Left forelimb (tissue), 1 donor: Measurements from ENCODE around the gene PROSER2.

Experiments
- DNase-seq: peaks from one replicate; pipeline ENCODE4 v3.0.0-alpha.2; 2018; ENCODE audit warnings: low spot score

PROSER2 gene, protein sequence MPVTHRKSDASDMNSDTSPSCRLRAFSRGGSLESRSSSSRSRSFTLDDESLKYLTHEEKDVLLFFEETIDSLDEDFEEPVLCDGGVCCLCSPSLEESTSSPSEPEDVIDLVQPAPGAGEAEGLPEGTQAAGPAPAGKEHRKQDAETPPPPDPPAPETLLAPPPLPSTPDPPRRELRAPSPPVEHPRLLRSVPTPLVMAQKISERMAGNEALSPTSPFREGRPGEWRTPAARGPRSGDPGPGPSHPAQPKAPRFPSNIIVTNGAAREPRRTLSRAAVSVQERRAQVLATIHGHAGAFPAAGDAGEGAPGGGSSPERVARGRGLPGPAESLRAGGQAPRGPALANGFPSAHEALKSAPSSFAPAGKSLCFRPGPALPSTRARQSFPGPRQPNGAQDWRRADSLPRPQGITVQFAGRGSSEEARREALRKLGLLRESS

DNA sequence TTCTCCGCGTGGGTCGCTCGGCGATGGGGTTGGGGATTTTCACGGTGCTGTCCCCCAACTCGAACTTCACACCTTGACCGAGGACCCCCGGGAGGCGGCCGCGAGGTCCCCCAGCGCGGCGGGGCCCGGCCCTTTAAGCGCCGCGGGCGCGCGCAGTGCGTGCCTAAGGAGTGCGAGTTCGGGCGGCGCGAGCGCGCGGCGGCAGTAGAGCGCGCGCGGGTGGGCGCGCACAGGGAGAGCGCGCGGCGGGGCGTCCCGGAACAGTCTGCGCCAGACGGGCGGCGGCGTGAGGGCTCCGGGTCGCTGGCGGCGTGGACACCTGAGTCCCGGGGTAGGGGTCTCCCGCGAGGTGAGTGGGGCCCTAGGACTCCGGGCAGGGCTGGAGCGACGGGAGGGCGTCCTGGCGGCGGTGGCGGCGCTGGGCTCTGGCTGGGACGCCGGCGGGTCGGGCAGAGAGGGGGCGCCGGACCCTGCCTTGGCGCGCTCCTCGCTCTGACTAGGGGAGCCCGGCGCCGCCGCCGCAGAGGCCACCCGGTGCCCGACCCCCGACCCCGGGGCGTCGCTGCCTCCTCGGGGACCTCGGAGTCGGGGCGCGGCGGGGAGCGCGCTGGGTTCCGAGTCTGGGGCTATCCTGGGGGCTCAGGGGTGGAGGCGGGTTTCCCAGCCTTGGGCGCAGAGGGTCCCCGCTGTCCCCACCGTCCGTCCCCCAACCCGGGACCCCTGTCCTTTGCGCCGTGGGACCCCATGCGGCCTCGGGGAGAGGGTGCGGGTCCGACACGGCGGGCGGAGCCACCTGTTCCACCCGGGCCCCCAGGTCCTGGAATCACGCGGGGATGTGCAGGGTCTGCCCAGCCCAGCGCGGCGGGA is at the start of gene PROSER2:
TSS of gene PROSER2 (plus strand) at position 235 of the 867 bp plus-strand sequence. CDS start 28,722 bp downstream, outside the sequence.
- DNase-seq, result peak; percentile 80

DNA sequence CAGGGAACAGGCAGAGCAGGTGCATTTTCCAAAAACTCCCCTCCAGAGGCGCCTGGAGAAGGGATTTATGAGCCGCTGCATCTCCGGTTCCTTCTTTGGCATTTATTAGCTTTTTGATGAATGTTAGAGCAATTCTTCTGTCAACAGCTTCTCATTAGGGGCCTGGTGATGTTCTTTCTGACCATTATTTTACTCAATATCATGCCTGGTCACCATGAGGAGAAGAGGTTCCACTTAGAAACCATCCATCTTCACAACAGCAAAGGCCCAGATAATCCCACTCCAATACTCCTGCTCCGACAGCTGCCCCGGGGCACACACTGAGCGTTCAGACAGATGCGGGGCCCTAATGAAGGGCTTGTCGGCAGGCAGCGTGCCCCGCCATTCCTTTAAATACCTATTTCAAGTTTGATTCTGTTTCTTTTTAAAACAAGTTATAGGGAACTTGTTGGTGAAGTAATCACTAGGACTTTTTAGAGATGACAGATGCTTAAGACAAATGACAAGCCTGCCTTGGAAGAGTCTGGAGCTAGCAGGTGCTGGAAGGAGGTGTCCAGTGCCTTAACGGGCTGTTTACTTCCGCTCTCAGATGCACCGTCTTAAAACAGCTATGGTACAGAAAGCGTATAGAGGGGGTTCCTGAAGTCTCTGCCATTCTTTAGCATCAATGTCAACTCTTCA is 49.3 kb upstream of the PROSER2 start:
- no peak for DNase-seq

DNA sequence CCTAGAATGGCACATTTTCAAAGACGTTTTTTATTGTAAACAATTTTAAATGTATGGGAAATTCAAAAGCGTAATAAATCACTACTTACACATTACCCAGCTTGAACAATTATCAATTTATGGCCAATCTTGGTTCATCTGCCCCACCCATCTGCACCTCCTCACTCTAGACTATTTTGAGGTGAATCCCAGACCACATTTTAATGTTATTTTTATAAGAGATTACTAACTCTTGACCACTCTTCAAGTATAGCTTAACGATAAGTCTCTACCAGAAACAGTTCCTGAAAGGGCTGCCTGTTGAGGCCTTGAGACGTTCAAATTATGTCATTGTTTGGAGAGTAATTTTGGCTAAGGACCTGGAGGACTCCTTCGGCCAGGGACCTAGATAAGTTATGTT is 47.7 kb upstream of the PROSER2 start:
- DNase-seq, result no peak

DNA sequence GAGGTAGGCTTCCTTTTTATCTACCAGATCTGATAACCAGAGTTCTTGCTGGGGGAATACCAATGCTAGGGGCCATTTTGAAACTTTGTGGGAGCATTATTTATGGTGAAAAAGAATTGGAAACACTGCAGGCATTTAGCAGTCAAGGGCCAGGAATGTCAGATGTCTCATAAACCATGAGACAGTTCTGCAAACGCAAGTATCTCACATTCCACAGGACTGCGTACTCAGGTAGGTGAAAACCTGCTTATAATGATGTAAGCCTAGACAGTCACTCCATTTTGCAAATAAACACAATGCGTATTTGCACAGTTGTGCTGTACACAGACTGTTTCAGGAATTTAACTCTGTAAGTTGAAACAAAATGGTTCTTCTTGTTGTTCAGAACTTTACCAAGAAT is 47.1 kb upstream of the PROSER2 start:
- DNase-seq, result no peak

DNA sequence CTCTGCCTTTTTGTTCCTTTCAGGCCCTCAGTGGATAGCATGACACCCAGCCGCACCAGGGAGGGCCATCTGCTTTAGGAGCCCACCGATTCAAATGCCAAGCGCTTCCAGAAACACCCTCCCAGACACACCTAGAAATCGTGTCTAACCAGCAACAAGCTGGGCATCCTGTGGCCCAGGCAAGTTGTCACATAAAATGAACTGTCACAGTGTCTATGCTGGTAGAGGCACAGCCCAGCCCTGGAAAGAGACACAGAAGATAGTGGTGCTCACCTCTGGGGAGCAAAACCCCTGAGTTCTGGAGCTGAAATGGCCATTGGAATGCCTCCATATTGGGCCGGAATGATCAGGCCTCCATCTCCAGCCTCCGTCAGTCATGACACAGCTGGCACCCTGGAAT is 42.0 kb upstream of the PROSER2 start:
- DNase-seq, result no peak

DNA sequence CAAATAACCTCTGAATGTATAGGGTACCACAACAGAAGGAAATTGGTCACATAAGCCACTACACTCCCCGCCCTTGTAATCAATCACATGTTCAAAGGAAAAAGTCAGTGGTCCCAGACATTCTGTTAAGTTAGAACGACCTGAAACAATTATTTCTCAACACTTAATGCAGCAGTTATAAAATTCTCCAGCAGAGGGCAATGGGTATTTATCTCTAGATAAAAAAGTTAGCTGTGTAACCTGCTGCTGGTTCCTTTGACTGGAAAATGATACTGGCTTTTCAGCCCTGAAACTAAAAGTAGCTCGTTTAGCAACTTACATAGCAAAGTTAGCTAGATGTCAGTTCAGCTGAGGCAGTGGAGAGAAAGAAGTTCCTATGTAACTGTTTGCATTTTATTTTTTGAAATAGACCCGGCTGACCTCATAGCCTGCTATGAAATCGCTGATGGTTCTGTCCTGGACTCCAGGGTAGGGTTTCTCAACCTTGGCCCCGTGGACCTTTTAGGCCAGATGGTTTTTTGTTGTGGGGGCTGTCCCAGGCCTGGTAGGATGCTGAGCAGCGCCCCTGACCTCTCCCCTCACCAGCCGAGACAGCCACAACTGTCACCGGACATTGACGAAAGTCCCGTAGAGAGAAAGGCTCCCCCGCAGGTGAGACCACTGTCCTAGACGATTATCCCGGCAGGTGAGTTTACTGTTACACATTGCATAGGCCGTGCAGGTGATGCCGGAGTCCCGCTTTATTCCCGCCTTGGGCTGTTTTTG is 40.2 kb upstream of the PROSER2 start:
- no peak for DNase-seq

DNA sequence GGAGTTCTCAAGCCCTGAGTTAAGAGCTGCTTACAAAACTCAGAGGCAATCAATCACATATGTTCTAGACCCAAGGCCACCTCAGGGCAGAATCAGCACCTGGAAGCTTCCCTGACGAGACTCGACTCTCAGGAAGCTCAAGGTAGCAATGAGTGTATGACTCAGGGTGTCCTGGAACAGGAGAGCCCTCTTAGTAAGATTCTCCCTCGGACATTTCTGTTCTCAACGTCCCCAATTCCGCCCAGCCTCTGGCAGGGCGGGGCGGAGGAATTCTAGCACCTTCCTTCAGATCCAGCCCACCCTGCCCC is 39.6 kb upstream of the PROSER2 start:
- no peak for DNase-seq

DNA sequence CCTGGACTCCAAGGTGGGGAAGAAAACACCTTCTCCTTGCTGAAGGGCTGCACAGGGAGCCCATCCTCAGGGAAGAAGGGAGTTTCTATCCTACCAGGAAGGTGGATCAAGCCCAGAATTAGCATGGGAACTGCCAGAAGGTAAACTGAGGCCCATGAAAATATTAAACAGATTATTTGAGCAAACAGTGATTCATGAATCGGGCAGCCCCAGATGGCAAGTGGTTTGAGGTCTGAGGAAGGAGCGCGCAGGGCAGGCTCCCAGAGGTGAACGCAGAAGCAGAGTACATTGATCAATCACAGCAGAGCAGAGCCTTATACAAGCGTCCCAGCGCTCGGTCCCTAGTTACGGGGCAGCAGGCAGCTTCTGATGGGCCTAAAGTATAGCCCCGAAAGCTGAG is 35.8 kb upstream of the PROSER2 start:
- no peak for DNase-seq

DNA sequence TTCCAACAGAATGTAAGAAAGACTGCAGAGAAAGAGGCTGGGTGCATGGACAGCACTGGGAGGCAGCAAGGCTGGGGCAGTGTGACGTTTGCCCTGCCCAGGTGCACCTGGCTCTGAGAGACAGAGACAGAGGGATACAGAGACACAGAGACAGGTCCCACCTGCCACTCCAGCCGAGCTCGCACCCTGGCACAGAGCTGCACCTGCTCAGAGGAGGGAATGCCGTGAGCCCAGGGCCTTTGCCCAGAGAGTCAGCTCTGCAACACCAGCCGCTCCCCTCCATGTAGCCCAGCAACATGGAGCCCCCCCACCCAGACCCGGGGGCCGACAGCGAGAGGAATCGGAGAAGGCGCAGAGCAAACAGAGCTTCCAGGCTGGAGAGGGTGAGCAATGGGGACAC is 35.3 kb upstream of the PROSER2 start:
- DNase-seq, result no peak

DNA sequence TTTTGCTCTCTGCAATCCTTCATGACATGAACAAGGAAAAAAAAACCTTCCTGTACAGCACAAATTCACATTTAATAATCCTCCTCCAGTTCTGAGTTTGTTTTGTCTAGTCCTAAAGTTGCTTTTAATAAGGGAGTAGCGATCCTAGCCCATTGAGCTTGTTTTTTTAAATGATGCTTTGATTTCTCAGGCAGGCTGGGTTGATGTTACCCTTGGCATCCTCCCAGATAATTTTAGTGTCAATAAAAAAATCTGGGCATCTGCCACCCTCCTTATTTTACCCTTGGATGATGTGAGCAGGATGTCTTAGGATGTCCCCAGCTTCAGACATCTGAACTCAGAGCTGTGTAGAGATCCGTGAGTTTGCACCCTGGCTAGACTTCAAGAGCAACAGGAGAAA is 33.9 kb upstream of the PROSER2 start:
- DNase-seq, result no peak

DNA sequence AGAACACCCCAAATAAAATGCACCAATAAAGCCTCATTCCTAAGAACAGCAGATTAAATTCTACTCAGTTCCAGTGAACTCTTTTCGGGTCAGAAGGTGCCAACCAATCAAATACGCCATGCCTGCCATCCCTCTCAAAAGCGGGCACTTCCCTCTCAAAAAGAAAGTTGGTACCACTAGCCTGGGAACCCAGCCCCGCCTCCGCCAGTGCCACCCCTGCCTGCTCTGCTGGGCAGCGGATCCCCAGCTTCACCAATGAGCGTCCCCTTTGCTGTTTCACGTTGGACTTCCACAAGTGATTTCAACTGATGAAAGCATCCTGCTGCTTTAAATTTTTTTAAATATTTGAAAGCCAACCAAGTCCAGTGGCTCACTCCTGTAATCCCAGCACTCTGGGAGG is 33.2 kb upstream of the PROSER2 start:
- no peak for DNase-seq

DNA sequence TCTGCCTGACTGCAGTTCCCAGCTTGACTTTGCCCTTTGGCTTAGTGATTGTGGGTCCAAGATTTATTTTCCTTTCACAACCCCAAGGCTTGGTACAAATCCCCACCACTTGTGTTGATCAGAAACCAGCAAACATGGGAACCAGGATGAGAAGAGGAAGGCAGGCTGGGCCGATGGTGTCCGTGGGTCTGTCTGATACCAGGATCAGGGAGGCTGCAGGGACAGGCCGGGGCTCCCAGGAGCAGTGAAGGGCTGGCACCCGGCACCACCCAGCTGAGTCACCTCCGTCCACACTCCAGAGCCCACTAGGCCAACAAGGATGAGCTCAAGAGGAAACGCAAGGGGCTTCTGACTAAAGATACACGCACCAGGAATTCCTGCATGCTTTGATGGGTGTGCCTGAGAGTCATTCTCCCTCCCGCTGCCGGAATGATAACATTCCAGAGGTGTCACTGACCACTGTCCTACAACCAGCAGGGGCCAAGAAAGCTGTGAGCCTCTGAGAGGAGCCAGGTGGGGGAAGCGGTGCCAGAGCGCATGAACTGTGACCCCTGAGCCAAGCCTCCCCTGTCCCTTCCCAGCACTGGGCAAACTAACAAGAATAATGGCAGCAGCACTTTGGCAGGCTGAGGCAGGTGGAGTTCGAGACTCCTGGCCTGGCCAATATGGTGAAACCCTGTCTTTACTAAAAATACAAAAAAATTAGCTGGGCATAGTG is 29.2 kb upstream of the PROSER2 start:
- no peak for DNase-seq

DNA sequence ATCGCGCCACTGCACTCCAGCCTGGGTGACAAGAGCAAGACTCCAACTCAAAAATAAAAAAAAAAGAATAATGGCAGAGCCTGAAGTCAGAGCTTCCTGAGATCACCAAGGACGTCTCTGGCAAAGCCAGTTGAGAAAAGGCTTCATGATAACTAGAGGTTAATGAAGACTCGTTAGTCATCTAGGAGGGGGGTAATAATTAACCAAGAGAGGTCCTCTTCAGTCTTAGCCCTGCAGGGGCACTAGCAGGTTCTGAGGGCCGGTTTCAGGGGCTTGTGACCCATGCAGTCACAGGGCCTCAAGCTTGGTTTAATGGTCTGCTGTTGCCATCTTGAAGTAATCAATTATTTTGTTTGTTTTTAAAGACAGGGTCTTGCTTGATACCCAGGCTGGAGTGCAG is 28.6 kb upstream of the PROSER2 start:
- DNase-seq, result no peak

DNA sequence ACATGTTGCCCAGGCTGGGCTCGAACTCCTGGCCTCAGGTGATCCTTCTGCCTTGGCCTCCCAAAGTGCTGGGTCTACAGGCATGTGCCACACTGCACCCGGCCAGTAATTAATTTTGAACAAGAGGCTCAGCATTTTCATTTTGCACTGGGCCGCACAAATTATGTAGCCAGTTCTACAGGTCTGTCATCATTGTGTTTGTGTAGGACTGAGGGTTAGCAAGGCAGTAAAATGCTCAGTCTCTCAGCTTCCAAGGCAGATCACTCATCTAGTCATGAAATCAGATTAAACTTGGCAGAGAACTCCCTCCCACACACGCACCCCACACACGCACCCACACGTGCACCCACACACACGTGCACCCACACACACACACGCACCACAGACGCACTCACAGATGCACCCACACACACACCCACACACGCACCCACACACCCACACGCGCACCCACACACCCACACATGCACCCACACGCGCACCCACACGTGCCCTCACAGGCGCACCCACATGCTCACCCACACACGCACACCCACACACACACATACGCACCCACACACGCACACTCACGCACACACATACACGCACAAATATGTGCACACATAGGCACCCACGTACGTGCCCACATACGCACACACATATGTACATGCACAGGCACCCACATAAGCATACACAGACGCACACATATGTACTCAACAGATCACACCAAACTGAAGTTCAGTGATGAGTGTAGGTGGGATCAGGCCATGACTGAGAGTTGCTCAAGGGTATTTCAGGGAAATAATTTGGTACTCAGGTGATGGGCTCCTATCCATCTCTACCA is 27.8 kb upstream of the PROSER2 start:
- no peak for DNase-seq

DNA sequence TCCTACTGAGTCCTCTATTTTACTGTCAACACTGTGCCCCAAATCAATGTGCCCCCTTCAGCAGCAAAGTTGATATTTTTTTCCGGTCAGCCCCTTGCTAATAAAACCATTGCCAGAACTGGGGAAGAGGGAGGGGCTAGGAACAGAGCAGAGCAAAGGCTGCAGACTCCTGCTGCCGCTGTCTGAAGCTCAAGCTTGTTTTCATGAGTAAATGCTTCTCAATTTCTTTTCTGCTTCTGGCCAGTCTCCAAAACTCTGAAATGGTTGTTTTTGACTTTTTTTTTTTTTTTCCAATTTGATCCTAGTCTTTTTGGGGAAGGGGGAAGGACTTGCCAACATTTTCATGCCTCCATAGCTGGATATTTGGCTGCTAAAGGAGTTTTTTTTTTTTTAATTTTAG is 26.7 kb upstream of the PROSER2 start:
- DNase-seq, result no peak

DNA sequence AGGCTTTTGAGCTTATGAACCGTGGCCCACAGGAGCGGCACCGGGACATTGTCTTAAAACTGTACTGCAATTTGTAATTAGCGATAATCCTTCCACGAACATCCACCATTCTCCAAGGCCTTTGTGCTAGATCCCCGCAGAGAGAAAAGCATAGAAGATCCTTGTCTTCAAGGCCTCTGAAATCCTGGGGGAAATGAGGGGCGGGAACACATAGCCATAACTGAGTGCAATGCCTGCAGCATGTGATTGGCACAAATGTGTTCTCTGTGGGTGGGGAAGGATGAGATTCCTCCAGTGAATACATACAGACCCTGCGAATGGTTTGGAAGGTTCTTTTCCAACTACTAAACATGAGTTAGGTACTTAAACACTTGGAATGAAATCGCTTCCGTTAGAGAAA is 25.9 kb upstream of the PROSER2 start:
- no peak for DNase-seq

DNA sequence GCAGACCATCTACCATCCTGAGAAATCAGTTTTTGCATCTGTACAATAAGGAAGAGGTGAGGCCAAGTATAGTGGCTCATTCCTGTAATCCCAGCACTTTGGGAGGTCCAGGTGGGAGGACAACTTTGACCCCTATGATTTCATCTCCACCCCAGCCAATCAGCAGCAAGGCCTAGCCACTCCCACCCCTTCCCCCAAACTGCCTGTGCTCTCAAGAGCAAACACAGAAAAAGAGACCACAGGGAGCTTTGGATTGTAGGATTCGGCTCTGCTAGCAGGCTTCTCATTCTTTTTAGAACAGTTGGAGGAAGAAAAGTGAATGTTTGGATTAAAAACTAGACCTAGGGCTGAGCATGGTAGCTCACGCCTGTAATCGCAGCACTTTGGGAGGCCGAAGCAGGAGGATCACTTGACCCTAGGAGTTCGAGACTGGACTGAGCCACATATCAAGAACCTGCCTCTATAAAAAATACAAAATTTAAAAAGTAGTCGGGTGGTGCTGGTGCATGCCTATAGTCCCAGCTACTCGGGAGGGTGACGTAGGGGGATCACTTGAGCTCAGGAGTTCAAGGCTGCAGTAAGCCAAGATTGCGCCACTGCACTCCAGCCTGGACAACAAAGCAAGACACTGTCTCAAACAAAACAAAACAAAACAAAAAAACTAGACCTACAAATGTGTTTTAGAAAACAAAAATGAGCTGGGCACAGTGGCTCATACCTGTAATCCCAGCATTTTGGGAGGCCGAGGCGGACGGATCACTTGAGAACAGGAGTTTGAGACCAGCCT is 25.1 kb upstream of the PROSER2 start:
- no peak for DNase-seq

DNA sequence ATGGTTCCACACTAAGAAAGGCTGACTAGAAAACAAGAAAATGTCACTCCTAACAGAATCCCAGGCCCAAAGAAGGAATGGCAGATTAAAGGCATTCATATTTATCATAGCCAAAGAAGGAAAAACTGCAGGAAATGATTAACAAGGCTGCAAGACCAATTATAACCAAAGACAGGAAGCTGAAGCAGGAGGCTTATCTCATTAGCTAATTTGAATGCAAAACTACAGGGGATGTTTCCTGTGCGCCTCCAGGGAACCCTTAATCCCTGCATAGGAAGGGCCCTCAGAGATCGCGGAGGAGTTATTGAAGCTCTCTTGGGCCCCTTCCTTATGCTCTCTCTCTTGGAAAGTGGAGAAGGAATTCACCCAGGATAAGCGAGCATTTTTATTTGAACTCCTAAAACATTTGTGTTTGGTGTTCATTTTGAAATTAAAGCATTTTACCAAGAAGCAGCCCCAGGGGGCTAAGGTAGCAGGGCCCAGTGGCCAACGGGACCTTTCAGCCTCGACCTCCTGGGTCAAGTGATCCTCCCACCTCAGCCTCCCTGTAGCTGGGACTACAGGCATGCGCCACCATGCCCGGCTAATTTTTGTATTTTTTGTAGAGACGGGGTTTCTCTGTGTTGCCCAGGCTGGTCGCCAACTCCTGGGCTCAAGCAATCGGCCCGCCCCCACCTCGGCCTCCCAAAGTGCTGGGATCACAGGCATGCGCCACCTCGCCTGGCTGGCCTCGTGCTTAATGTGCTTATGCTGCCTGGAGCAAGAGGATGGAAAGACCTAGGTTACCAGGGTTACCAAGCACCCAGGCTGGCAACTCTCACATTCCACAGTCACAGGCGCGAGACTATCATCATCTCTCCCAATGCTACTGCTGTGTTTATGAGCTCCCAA is 24.1 kb upstream of the PROSER2 start:
- DNase-seq, result no peak

DNA sequence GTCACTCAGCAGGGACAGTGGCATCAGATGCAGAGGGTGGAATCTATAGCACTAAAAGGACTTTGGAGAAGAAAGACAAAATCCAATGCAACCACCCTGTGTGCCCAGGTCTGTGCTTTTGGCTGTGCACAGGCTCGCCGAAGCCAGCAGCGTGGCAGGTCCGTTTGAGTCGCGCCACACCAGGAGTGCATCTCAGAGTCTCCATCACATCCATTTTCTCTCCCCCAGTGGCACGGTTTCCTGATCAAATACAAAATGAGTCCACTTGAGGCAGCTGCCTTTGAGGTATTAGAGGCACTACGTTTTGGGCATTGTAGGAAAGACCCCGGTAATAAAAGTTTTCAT is 23.4 kb upstream of the PROSER2 start:
- DNase-seq, result no peak
